Psoas muscle (tissue), 8 donors: ENCODE data around the gene GASK1A. TPM values are rescaled to one million over a fixed set of nuclear protein-coding genes. Genes with fewer than 3 reads are reported as not detected.

Source experiments
- ATAC-seq, 4 donors: fragments of 200-7000 bp; cut with Tn5 transposase; one replicate each; pipeline ENCODE4 v1.9.1; 2020; ENCODE audit warnings: moderate library complexity in 3 of 4, mild to moderate bottlenecking in 2 of 4
- DNase-seq, 2 donors: peaks; one replicate each; pipeline ENCODE4 v3.0.0-alpha.2; 2020
- H3K27ac ChIP-seq: fragments of 200-600 bp; one replicate; pipeline ENCODE4 v1.8.0; 2022
- H3K27me3 ChIP-seq, 3 donors: fragments of 200-600 bp in 1 of 3; one replicate each; pipeline versions ENCODE4 v1.6.1 to v1.8.0; 2013 to 2022; ENCODE audit warnings: low read length in 2 of 3, mild to moderate bottlenecking in 2 of 3, moderate library complexity in 1 of 3; ENCODE audit not compliant: insufficient read depth in 3 of 3
- H3K36me3 ChIP-seq, 2 donors: fragments of 200-600 bp in 1 of 2; one replicate each; pipeline versions ENCODE4 v1.6.1 to v1.8.0; 2013 to 2022; ENCODE audit warnings: low read depth in 1 of 2, mild to moderate bottlenecking in 1 of 2, moderate library complexity in 1 of 2; ENCODE audit not compliant: insufficient read depth in 1 of 2
- H3K4me1 ChIP-seq: fragments of 200-600 bp; one replicate; pipeline ENCODE4 v1.8.0; 2022
- H3K4me3 ChIP-seq: fragments of 200-600 bp; one replicate; pipeline ENCODE4 v1.8.0; 2022; ENCODE audit warnings: mild to moderate bottlenecking
- H3K9me3 ChIP-seq: fragments of 200-600 bp; one replicate; pipeline ENCODE4 v1.8.0; 2022
- CTCF ChIP-seq: fragments of 200-600 bp; IDR thresholded peaks from one replicate; pipeline ENCODE4 v1.8.0; 2022; ENCODE audit warnings: antibody characterized with exemption
- WGBS, 3 donors: extraction: QIAGEN DNeasy Blood & Tissue Kit; methylation state at CpG; one replicate each; pipeline versions ENCODE4 v1.1.6 to v1.1.7; 2013; 5-methylcytosine and 5-hydroxymethylcytosine counted together
- intact Hi-C, 2 donors: fragments of 100-400 bp; cut with DNase I; formaldehyde crosslinking; loops; one replicate each; pipeline versions ENCODE4 v1.11.0 to v1.14.2; 2022
- polyA plus RNA-seq, 3 donors: library from polyadenylated mRNA; stranded (reverse); fragments of 200-250 nt; gene quantifications; one replicate each; pipeline ENCODE4 v1.2.3, GENCODE V29; 2013
- total RNA-seq, 4 donors: library from RNA; stranded (reverse); fragmentation: NEBNext Ultra II Directional in 2 of 4; extraction: Animal tissue kit (Norgen Biotek cat#: 25700) in 2 of 4; gene quantifications; one replicate each; pipeline versions ENCODE4 v1.2.1 to v1.2.4, GENCODE V29; 2021 to 2023
- donor health status: healthy with polysubstance abuse.
- donor health status: DM: no; HTN: no; CAD: no; lungs with moderate emphysema.
- donor health status: Bipolar disorder and iron deficiency.
- donor health status: healthy.
- donor health status: DM: yes; HTN: yes; CAD: no.
- donor health status: DM: no; HTN: no; CAD: no.
- donor health status: DM: no; HTN: no; CAD: no.
- donor health status: DM: yes; HTN: yes; CAD: no.

Gene GASK1A
- total and polyA plus RNA-seq, 7 donors = 0.40 to 3.7 (median 1.5) TPM

GRCh38 chr3:43093006-43093405, 113.9 kb downstream of the GASK1A start:
- 69 to 93% (median 73%) methylated on average over 1 of the region's 1 CpG for WGBS, 3 donors

GRCh38 chr3:43093974-43094373, 114.9 kb downstream of the GASK1A start:
- Histone ChIP-seq H3K4me3 (no peak overlapping the region), H3K27ac (no peak overlapping the region), H3K36me3 (peaks cover 0 to under 1% of the 10 kb centered on the region in 2 donors), H3K9me3 (no peaks in the 10 kb centered on the region), H3K27me3 (no peaks in the 10 kb centered on the region), H3K4me1 (peaks cover 25% of the 10 kb centered on the region)
- 75 to 85% (median 84%) methylated on average over 2 of the region's 2 CpGs for WGBS, 3 donors
- intact Hi-C loops = no loop called here
- no peak for TF ChIP-seq CTCF
- DNase-seq = no peak
- no peak for ATAC-seq

More at GRCh38 chr3:43093006-43093405, 113.9 kb downstream of the GASK1A start:
- H3K9me3 ChIP-seq = no peaks in the 10 kb centered on the region
- H3K4me1 ChIP-seq = peaks cover 25% of the 10 kb centered on the region
- no peak for DNase-seq
- H3K27ac ChIP-seq = no peak overlapping the region
- ATAC-seq = no peak
- intact Hi-C loops = no loop called here
- TF ChIP-seq CTCF = no peak
- H3K4me3 ChIP-seq = no peak overlapping the region
- no peaks in the 10 kb centered on the region for H3K27me3 ChIP-seq
- peaks cover 0 to 5% of the 10 kb centered on the region in 2 donors for H3K36me3 ChIP-seq

GRCh38 chr3:43094381-43094780, 115.3 kb downstream of the GASK1A start:
- no peaks in the 10 kb centered on the region for H3K9me3 ChIP-seq
- TF ChIP-seq CTCF = no peak
- no peak for DNase-seq

GRCh38 chr3:43094851-43095250, 115.7 kb downstream of the GASK1A start:
- no peaks in the 10 kb centered on the region for H3K9me3 ChIP-seq
- no peak overlapping the region for H3K4me3 ChIP-seq
- 50 to 65% (median 57%) methylated on average over 4 of the region's 4 CpGs for WGBS, 3 donors
- intact Hi-C loops = no loop called here
- ATAC-seq (peak; percentile 33 to 54 (median 48)), DNase-seq (no peak)
- H3K4me1 ChIP-seq = peaks cover 25% of the 10 kb centered on the region
- no peaks in the 10 kb centered on the region for H3K36me3 ChIP-seq
- TF ChIP-seq CTCF = no peak
- H3K27me3 ChIP-seq = no peaks in the 10 kb centered on the region
- no peak overlapping the region for H3K27ac ChIP-seq

More at GRCh38 chr3:43094381-43094780, 115.3 kb downstream of the GASK1A start:
- Histone ChIP-seq H3K4me1 (peaks cover 25% of the 10 kb centered on the region), H3K4me3 (no peak overlapping the region), H3K36me3 (no peaks in the 10 kb centered on the region), H3K27me3 (no peaks in the 10 kb centered on the region), H3K27ac (no peak overlapping the region)
- 62 to 81% (median 68%) methylated on average over 2 of the region's 2 CpGs for WGBS, 3 donors
- ATAC-seq = no peak
- intact Hi-C loops = no loop called here

GRCh38 chr3:43095370-43095769, 116.3 kb downstream of the GASK1A start:
- Histone ChIP-seq H3K9me3 (no peaks in the 10 kb centered on the region), H3K27me3 (no peaks in the 10 kb centered on the region), H3K4me3 (no peak overlapping the region), H3K27ac (peak overlapping the region; percentile 46), H3K4me1 (peaks cover 25% of the 10 kb centered on the region), H3K36me3 (no peaks in the 10 kb centered on the region)
- intact Hi-C loops = no loop called here
- no peak for TF ChIP-seq CTCF
- ATAC-seq = peak; percentile 83 to 90 (median 87)
- no peak for DNase-seq
- WGBS, 3 donors = 31 to 41% (median 35%) methylated on average over 5 of the region's 5 CpGs
